Colon (tissue), 2 donors: ENCODE results near the gene DYNC2LI1.
"Not testable (repeated sequence)": the region's sequence is repeated elsewhere in the genome, so short reads cannot be mapped to it uniquely, and the experiment has no call there.

Source experiments
- FAIRE-seq: peaks from 2 replicates; lab custom pipeline; 2012; peaks lifted over from hg19 to GRCh38; lab: Jason Lieb, UNC
- donor health status: control.
- donor health status: control.

DYNC2LI1 gene

DNA sequence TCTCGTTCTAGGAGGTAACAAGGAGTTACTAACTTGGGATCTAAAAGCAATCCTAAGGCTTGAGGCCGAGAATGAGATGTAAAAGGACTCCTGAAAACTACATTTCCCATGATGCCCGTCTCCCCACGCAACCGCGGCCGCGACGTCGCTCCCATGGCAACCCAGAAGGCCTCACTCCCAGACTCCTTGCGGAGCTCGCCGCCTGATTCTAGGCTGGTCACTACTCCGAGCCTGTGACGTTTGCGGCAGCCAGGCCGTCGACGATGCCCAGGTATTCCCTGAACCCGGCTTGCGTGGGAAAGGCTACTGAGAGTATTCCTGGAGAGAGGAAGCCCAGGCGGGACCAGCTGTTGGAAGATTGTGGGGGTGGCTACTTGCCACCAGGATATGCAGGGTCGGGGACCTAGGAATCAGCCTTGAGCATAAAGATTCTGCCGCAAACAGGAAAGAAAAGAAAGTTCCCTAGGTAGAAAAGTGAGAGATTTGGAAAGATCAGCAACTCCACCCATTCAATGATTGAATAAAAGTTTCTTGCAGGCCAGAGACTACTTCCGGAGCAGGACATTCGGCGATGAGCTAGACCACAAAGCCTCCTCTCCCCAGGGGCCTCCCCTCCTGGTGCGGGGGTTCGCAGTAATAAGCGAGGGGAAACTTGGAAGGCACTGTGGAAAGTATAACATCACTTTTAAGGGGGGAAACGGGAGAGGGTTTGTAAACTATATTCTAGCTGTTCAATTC, at the start of gene DYNC2LI1:
DYNC2LI1 (plus strand) TSS at position 164 of the 738 bp plus-strand sequence; CDS start at position 264, 100 bp downstream.
- FAIRE-seq: no peak

DNA sequence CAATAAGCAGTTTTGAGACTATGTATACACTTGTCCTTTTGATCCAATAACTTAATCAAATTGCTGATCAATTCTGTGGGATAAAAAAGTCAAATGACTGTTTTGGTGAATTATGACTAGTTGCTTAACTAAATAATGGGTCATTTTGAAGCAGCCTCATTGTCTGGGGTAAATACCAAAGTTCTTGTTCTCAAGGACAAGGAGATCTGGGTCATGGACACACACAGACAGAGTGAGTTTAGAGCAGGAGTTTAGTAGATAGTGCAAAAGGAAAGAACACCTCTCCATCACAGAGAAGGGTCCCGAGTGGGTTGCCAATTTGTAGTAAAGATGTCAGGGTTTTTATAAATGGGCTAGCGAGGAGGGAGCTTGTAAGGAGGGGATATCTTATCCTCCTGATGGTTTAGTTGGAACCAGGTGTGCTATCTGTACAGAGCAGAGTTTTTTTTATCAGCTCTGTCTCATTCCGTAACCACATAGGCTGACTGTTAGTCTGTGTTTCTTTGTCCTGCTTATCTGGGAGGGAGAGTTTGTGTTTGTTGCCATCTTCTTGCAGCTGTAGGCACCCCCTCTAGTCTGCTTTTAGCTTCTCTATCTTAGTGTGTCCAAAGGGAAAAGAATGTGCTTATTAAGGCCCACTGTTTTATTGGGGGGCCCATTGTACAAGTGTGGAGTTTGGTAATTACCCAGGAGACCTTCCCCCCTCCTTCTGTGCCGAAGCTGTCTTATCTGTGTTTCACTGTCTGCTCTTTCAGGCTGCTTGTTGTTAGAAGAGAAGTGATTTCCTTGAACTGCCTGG, 48.9 kb upstream of the DYNC2LI1 start:
- no peak for FAIRE-seq

DNA sequence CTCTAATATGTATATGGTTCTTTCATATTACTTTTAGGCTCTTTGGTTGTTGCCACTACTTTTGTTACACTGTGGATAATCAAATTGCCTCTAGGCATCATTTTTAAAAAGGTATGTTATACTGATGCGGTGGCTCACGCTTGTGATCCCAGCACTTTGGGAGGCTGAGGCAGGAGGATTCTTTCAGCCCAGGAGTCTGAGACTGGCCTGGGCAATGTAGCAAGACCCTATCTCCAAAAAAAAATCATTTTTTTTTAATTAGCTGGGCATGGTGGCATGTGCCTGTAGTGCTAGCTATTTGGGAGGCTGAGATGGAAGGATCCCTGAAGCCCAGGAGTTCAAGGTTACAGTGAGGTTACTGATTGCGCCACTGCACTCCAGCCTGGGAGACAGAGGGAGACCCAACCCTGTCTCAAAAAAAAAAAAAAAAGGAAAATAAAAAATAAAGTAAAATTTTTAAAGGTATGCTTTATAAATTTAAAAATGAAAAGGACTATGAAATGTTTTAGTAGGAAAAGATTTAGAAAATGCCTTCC, 48.1 kb upstream of the DYNC2LI1 start:
- FAIRE-seq: no peak

DNA sequence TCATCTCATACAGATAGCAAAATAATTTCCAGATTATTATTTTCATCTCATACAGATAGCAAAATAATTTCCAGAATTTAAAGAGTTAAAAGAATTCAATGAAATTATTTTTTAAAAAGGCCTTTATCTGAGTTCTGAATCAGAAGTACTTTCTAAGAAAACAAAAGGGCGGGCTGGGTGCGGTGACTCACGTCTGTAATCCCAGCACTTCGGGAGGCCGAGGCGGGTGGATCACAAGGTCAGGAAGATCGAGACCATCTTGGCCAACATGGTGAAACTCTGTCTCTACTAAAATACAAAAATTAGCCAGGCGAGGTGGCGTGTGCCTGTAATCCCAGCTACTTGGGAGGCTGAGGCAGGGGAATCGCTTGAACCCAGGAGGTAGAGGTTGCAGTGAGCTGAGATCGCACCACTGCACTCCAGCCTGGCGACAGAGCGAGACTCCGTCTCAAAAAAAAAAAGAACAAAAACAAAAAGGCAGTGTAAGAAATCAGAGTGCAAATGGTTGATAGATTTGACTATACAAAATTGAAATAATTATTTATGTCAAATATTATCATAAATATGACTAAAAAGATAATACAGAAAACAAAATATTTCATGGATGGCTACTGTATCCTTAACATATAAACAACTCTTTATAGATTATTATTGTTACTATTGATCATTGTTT, 46.7 kb upstream of the DYNC2LI1 start:
- not testable (repeated sequence) for FAIRE-seq

DNA sequence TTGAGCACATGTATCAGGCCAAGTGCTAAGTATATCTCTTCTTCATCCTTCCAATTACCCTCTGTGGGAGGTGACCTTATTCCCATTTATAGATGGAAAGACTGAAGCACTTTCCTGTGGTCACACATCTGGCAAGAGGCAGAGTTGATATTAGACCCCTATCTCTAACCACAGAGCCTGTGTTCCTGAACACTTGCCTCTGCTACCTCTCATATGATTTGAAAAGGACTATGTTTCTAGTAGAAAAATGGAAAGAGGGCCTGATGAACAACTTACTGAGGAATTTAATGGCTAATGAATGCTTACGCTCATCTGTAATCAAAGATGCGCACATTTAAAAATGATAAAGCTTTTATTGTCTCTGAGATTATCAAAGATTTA, 46.2 kb upstream of the DYNC2LI1 start:
- no peak for FAIRE-seq

DNA sequence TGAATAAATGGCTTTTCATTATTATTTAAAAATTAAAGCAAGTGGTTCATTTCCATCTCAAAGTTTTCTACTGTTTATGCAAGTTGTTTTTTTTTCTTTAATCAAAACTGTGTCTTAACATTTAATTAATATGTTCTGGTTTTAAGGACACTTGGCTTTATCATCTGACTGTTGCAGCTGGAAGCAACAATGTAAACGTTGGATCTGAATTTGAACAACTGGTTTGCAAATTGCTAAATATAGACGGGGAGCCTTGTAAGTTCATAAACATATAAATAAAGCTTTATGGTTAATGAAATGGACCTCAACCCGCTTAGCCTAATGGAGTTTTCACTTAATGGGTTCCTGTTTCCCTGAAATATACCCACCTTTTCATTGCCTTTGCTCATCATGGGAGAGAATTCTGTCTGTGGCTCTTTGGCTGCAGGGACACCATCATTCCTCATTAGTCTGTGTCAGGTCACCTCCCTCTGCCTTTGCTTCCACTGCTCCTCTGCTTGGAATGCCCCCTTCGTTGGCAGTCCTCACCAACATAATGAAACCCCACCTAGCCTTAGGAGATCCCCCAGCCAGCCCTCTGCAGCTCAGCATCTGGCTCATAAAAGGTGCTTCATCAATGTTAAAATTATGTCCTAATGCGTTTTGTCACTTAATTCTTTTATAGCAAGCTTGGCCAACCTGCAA, 44.2 kb upstream of the DYNC2LI1 start:
- FAIRE-seq: no peak

DNA sequence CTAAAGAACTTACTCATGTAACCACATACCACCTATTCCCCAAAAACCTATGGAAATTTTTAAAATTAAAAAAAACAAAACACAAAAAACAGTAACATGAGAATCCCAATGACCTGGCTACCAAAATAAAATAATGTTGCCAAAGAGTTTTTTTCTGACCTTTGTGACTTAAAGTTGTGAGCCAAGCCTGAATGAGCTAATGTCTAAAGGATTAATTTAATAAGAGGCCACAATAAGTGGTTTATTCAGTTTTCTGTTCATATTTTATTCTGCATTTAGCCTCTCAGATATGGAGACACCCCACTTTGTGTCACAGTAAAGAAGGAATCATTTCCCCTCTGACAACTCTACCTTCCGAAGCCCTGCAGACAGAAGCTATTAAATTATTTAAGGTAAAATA, 42.6 kb upstream of the DYNC2LI1 start:
- FAIRE-seq: no peak

DNA sequence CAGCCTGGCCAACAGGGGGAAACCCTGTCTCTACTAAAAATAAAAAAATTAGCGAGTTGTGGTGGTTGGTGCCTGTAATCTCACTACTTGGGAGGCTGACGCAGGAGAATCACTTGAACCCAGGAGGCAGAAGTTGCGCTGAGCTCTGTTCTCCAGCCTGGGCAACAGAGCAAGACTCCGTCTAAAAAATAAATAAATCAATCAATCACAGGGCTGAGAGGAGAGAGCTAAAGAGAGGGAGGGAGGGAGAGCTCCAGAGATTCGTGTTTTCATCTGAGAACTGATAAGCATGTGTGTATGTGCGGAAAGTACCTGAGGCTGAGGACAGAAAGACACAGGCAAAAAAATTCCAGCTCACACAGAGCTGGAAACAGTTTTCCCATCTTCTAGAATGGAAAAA, 37.2 kb upstream of the DYNC2LI1 start:
- no peak for FAIRE-seq

DNA sequence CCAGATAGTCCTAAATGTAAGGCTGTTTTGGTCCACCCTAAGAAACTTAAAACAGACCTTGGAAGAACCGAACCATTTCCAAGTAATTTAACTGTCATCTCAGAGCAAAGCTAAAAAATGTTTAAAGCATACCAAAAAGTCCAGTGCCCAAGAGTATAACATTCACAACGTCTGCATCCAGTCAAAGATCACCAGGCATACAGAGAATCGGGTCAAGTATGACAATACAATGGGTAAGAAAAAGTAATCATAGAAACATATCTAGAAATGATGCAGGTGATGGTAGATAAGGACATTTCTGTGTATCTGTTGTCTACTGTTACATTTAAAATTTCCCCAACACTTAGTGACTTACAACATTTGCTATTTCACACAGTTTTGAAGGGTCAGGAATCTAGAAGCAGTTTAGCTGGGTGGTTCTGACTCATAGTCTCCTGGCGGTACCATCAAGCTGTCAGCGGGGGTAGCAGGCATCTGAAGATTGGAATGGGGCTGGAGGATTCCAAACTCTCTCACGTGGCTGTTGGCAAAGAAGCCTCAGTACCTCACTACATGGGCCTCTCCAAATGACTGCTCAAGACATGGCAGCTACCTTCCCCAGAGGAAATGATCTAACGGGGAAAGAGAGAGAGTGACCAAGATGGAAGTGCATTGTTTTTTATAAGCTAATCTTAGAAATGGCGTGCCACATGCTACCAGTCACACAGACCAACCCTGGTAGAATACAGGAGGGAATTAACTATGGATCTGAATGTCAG, 36.6 kb upstream of the DYNC2LI1 start:
- FAIRE-seq: no peak

DNA sequence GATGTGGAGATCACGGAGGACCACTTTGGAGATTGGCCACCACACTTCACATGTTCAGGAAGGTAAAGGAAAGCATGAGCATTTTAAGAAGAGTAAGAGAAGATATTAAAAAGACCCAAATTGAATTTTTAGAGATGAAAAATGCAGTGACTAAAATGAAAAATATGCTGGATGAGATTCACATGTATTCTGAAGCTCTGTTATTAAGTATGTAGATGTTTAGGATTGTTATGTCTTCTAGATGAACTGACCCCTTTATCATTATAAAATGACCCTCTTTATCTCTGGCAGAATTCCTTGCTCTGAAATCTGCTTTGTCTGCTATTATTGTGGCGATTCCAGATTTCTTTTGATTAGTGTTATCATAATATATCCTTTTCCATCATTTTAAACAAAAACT, 36.0 kb upstream of the DYNC2LI1 start:
- FAIRE-seq: no peak

DNA sequence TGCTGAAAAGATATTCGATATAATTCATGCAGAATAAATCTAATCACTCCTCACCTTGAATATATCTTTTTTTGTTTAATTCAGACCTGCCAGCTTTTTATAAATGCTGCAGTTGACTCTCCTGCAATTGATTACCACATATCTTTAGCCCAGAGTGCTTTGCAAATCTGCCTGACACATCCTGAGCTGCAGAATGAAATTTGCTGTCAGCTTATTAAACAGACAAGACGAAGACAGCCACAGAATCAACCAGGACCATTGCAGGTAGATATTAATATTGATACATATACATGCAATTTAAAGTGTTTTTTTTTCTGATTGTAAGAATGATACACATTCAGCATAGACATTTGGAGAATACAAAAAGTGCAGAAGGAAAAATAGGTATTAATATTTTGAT, 35.6 kb upstream of the DYNC2LI1 start:
- FAIRE-seq: no peak

DNA sequence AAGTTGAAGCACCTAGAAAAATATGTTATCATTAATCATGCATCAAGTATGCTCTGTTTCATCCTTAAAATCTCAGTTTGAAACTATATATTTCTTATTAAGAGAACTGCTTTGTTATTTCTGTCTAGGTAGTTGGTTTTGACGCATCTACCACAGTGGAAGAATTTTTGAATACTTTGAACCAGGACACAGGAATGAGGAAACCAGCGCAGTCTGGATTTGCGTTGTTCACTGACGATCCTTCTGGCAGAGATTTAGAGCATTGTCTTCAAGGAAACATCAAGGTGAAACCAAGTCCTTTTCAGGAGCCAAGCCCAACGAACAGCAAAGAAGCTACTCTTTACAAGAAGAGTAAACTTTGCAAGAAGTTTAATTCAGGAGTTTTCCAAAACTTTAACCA, 30.1 kb upstream of the DYNC2LI1 start:
- FAIRE-seq: no peak

DNA sequence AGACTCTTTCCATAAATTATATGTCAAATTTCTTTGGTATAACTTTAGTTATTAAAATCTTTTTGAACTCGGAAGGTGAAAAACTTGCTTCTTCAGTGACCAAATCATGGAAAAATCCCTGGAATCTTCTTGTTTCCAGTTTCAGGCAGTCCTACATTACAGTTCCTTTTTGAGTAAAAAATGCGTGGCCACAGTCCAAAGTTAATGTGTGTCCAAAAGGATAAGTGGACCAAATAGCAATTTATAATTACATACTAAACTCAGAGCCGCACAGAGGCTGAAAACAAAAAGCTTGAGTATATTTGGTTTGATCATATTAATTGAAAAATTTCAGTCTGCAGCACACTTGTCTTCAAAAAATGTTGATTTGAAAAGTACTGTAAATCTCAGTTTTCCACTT, 28.4 kb upstream of the DYNC2LI1 start:
- FAIRE-seq: no peak

DNA sequence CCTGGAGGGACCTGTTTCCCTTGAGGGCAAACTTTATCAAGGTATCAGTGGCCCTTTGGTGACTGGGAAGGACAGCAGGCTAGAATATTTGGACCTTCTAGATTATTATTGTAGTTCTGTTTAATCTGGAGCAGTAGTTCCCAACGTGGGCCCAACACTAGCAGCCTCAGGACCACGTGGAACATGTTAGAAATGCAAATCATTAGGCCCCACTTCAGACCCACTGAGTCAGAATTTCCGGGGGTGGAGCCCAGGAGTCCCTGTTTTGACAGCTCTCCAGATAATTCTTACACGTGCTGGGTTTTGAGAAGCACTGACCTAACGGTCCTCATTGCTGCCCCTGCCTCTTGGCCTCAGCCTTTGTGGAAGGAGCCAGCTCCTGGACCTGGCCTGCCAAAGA, 25.5 kb upstream of the DYNC2LI1 start:
- no peak for FAIRE-seq

DNA sequence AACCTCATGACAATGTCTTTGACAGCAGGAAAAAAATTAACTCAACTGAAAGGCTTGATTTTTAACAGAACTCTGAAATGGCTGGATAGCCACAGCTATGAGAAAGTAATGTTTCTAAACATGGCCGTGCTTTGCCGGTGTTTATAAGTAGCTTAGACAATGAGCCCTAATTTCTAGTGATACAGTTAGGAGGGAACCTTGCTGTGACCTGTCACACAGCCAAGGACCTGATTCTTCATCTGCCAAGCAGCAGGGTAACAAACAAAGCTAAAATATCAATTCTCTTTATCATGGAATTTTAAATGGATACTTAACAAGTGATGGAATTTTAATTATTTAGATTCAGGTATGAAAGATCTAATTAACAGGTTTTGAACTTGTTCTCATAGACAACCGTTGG, 24.3 kb upstream of the DYNC2LI1 start:
- FAIRE-seq: no peak

DNA sequence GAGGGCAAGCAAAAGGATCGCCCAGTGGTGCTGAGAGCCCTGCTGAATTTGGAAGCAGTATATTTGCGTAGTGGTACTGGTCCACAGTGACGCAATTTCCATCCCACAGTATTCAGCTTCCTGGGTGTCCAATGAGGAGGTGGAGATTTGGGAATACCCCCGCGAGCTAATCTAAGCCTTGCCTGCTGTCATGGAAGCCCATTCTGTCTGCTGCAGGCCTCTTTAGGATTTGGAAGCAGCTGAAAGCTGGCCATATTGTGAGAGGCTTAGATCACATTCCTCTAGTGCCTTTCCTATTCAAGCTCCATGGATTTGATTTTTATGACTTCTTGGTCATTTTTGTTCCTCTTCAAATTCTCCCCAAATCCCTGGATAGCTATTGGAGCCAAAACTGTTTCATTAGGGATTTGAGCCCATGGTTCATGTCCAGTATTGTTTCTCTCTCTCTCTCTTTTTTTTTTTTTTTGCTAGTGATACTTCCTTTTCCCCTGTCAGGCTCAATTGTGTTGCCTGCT, 22.3 kb upstream of the DYNC2LI1 start:
- FAIRE-seq: no peak

DNA sequence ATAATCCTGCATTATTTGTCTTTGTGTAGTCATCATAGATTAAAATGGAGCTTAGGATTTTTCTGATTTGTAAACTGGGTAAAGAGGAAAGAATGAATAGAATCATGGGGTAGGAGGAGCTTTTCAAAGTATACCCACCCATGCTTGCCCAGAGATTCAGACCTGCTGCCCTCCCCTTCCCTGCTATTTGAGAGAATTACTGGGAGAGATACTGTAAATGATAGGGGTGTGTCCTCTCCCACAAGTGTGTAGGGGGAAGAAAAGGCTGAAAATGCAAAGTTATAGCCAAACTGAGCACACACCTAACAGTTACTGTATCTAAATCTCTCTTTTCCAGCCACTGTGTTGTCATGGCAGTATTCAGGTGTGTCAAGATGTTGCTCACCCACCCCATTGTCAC, 21.5 kb upstream of the DYNC2LI1 start:
- no peak for FAIRE-seq

DNA sequence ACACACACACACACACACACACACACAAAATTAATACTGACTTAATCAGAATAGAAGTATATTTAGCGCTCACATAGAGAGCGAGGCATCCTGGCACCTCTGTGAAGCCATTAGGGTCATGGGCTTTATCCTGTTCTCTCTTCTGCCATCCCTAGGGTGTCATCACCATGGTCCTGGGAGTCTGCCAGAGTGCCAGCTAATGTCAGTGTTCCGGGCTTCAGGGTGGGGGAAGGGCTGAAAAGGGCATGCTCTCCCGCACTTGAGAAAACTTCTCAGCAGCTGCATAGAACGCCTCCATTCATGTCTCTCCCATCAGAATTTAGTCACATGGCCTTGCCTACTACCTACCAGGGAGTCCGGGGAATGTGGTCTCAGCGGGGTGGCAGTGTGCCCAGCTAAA, 19.7 kb upstream of the DYNC2LI1 start:
- no peak for FAIRE-seq

DNA sequence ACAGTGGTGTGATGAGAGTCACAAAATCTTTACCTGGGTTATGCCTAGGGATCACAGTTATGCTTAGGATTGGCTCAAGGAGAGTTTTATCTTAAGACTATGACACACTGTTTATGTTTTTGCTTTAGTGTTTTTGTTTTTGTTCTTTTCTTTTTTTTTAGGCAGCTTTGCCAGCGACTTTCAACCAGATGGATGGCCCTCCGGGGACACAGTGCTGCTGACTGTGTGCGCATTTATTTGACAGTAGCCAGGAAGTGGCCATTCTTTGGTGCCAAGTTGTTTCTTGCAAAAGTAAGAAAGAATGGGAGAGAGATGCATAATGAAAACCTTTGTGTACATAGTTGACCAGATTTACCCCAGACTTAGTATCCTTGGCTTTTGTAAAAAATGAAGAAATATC, 15.1 kb upstream of the DYNC2LI1 start:
- FAIRE-seq: no peak

DNA sequence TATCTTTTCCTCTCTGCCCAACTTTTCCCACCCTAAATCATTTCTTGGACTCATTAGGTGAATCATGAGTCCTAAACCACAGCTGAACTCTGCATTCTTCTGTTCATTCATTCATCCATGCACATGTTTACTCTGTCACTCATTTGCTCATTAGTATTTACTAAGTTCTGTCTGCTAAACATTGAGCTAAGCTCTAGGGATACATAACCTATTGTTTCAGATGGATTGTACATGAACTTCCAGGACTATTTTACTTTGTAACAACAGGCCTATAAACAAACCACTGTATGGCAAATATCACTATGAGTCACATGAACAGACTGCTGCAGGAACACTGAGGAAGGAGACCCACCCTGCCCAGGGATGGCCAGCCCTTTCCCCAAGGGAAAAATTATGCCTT, 14.6 kb upstream of the DYNC2LI1 start:
- no peak for FAIRE-seq

DNA sequence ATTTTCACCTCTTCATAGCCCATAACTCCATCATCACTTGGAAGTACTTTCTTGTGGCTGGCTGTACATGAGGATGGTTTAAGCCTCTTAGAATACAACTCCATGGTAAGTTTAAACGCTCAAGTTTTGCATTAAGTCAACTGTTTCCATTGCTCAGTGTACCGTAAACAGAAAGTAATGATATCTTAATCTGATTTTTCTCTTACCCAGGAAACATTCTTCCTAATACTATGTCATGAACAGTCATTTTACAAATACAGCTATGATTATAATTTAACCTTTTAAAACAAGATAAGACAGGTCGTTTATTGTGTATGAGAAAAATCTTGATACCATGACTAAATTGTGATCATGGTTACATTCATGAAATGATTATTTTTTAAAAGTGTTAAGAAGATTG, 11.6 kb upstream of the DYNC2LI1 start:
- FAIRE-seq: no peak
